Measurements from ENCODE around the gene KRT85. TPM values are rescaled to one million over a fixed set of nuclear protein-coding genes. Genes with fewer than 3 reads are reported as not detected.

The KRT85 gene
- polyA plus RNA-seq, 1 donor (not counting 4 experiments of a cell fraction or from before 2014, with no cell fraction given): not detected

GRCh38 chr12:52321418-52321817, 45.9 kb downstream of the KRT85 start:
- H3K4me1 ChIP-seq (ENCODE audit: control insufficient read depth, extremely low read depth, insufficient read depth, low read length): no peaks in the 10 kb centered on the region
- H3K27ac ChIP-seq (ENCODE audit: control insufficient read depth, insufficient read depth, low read length): no peak overlapping the region
- no peaks in the 10 kb centered on the region for H3K36me3 ChIP-seq (ENCODE audit: control insufficient read depth in 2 of 2, extremely low read depth in 1 of 2, insufficient read depth in 2 of 2, low read length in 2 of 2)
- no peak overlapping the region for H2AFZ ChIP-seq (ENCODE audit: control insufficient read depth, low read length)
- H3K9me1 ChIP-seq (ENCODE audit: control insufficient read depth, extremely low read depth, insufficient read depth, low read length): no peaks in the 10 kb centered on the region
- H3K9ac ChIP-seq (ENCODE audit: control insufficient read depth, extremely low read depth, insufficient read depth, low read length): no peak overlapping the region
- H3K27me3 ChIP-seq (ENCODE audit: control insufficient read depth, extremely low read depth, insufficient read depth, low read length): peaks cover 4% of the 10 kb centered on the region
- H4K20me1 ChIP-seq (ENCODE audit: control insufficient read depth, extremely low read depth, insufficient read depth, low read length): no peaks in the 10 kb centered on the region
- H3K9me3 ChIP-seq (ENCODE audit: control insufficient read depth, low read depth, low read length): no peaks in the 10 kb centered on the region
- H3K79me2 ChIP-seq (ENCODE audit: control insufficient read depth, insufficient read depth, low read length): no peaks in the 10 kb centered on the region
- no peak overlapping the region for H3K4me3 ChIP-seq (ENCODE audit: control insufficient read depth in 2 of 3, extremely low read depth in 1 of 3, insufficient read depth in 2 of 3, low read depth in 1 of 3, low read length in 3 of 3)
- dilution Hi-C loops (cut with MboI; ENCODE audit: extremely low pct_ligation_motif_present, low sequenced_read_pairs): no loop called here
- no peak overlapping the region for H3K4me2 ChIP-seq (ENCODE audit: control insufficient read depth, extremely low read depth, insufficient read depth, low read depth, low read length)
- DNase-seq (ENCODE audit: low read depth, low spot score) (no peak), FAIRE-seq (no peak)
- TF ChIP-seq CTCF (optimal IDR thresholded peaks at IDR 0.05 in 1 of 3, IDR thresholded peaks at IDR 0.05 in 1 of 3, conservative IDR thresholded peaks at IDR 0.05 in 1 of 3; ENCODE audit: extremely low read depth in 1 of 3, insufficient read depth in 2 of 3, low read length in 3 of 3) (no peak), EZH2 (IDR thresholded peaks at IDR 0.05; ENCODE audit: low read length) (no peak)

DNA sequence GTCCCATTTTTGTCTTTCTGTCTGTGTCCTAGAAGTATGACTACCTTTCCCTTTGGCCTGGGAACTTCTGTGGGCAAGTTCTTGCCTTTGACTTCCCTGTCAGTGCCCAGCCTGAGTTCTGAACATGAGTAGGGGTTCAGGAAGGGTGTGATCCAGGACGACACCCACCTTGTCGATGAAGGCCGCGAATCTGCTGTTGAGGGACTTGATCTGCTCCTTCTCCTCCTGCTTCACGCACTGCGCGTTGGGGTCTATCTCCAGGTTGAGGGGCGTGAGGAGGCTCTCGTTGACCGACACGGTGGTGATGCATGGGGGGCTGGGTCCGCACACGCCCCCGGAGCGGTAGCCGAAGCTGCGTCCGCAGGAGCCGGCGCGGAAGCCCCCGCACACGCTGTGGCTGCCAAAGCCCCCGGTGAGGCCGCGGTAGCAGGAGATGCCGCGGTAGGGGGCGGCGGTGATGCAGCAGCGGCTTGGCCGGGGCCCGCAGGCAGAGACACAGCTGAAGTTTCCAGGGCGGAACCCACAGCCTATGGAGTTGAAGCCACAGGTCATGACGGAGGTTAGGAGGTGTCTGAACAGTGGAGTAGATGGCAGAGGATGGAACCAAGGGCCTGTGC, 46.4 kb downstream of the KRT85 start, which contains the start of gene KRT83:
Gene KRT83 (minus strand): TSS at position 615 of the 617 bp plus-strand sequence. CDS start 63 bp downstream, at position 552.
- Histone ChIP-seq H3K36me3 (ENCODE audit: control insufficient read depth in 2 of 2, extremely low read depth in 1 of 2, insufficient read depth in 2 of 2, low read length in 2 of 2) (no peaks in the 10 kb centered on the region), H3K4me1 (ENCODE audit: control insufficient read depth, extremely low read depth, insufficient read depth, low read length) (no peaks in the 10 kb centered on the region), H4K20me1 (ENCODE audit: control insufficient read depth, extremely low read depth, insufficient read depth, low read length) (no peaks in the 10 kb centered on the region), H3K9ac (ENCODE audit: control insufficient read depth, extremely low read depth, insufficient read depth, low read length) (no peak within 1 kb of the TSS), H3K27ac (ENCODE audit: control insufficient read depth, insufficient read depth, low read length) (no peak within 1 kb of the TSS), H3K9me1 (ENCODE audit: control insufficient read depth, extremely low read depth, insufficient read depth, low read length) (no peaks in the 10 kb centered on the region), H3K79me2 (ENCODE audit: control insufficient read depth, insufficient read depth, low read length) (no peaks in the 10 kb centered on the region), H3K9me3 (ENCODE audit: control insufficient read depth, low read depth, low read length) (no peaks in the 10 kb centered on the region), H2AFZ (ENCODE audit: control insufficient read depth, low read length) (no peak within 1 kb of the TSS), H3K4me2 (ENCODE audit: control insufficient read depth, extremely low read depth, insufficient read depth, low read depth, low read length) (no peak within 1 kb of the TSS), H3K27me3 (ENCODE audit: control insufficient read depth, extremely low read depth, insufficient read depth, low read length) (peaks cover 4% of the 10 kb centered on the region), H3K4me3 (ENCODE audit: control insufficient read depth in 2 of 3, extremely low read depth in 1 of 3, insufficient read depth in 2 of 3, low read depth in 1 of 3, low read length in 3 of 3) (no peak within 1 kb of the TSS)
- no peak for DNase-seq (ENCODE audit: low read depth, low spot score)
- dilution Hi-C loops (cut with MboI; ENCODE audit: extremely low pct_ligation_motif_present, low sequenced_read_pairs): no loop called here
- TF ChIP-seq EZH2 (IDR thresholded peaks at IDR 0.05; ENCODE audit: low read length) (no peak), CTCF (optimal IDR thresholded peaks at IDR 0.05 in 1 of 3, IDR thresholded peaks at IDR 0.05 in 1 of 3, conservative IDR thresholded peaks at IDR 0.05 in 1 of 3; ENCODE audit: extremely low read depth in 1 of 3, insufficient read depth in 2 of 3, low read length in 3 of 3) (no peak)
- no peak for FAIRE-seq

Data from keratinocyte (primary cell).